NCI-H146 (cell line): ENCODE data around the gene ZBTB2.
"Not testable (repeated sequence)": the region's sequence is repeated elsewhere in the genome, so short reads cannot be mapped to it uniquely, and the experiment has no call there.

ENCODE experiments used
- DNase-seq: peaks from one replicate; lab custom pipeline; 2025; lab: John Stamatoyannopoulos, UW

Gene ZBTB2

GRCh38 chr6:151400473-151400872 lies 9.1 kb upstream of the ZBTB2 start:
- DNase-seq = no peak

GRCh38 chr6:151399679-151400078 lies 8.3 kb upstream of the ZBTB2 start:
- no peak for DNase-seq

- DNase-seq = no peak
Measured at GRCh38 chr6:151393410-151393809, 2.1 kb upstream of the ZBTB2 start.

- DNase-seq = no peak
Measured at GRCh38 chr6:151392427-151392826, 1.1 kb upstream of the ZBTB2 start.

- peak; percentile 85 for DNase-seq
Measured at GRCh38 chr6:151390851-151391470, 398 bp downstream of the ZBTB2 start.

- DNase-seq = peak; percentile 100
Measured at GRCh38 chr6:151390276-151390850, 996 bp downstream of the ZBTB2 start.

GRCh38 chr6:151389618-151390275 lies 1.6 kb downstream of the ZBTB2 start:
- peak; percentile 89 for DNase-seq

- no peak for DNase-seq
Measured at GRCh38 chr6:151388997-151389617, 2.3 kb downstream of the ZBTB2 start.

- DNase-seq = no peak
Measured at GRCh38 chr6:151388236-151388635, 3.1 kb downstream of the ZBTB2 start.

- no peak for DNase-seq
Measured at GRCh38 chr6:151387175-151387970, 4.0 kb downstream of the ZBTB2 start.

GRCh38 chr6:151385177-151385576 lies 6.2 kb downstream of the ZBTB2 start:
- no peak for DNase-seq

GRCh38 chr6:151384151-151384550 lies 7.2 kb downstream of the ZBTB2 start:
- DNase-seq = no peak

- DNase-seq = not testable (repeated sequence)
Measured at GRCh38 chr6:151382631-151383030, 8.7 kb downstream of the ZBTB2 start.

GRCh38 chr6:151381722-151382121 lies 9.6 kb downstream of the ZBTB2 start:
- no peak for DNase-seq

GRCh38 chr6:151380848-151381205 lies 10.5 kb downstream of the ZBTB2 start:
- DNase-seq = no peak

GRCh38 chr6:151379933-151380847 lies 11.2 kb downstream of the ZBTB2 start:
- DNase-seq = no peak

GRCh38 chr6:151377095-151377494 lies 14.3 kb downstream of the ZBTB2 start:
- no peak for DNase-seq

GRCh38 chr6:151376440-151376839 lies 14.9 kb downstream of the ZBTB2 start:
- no peak for DNase-seq

- no peak for DNase-seq
Measured at GRCh38 chr6:151375833-151376232, 15.5 kb downstream of the ZBTB2 start.

- peak; percentile 74 for DNase-seq
Measured at GRCh38 chr6:151374036-151374683, 17.2 kb downstream of the ZBTB2 start.

- DNase-seq = no peak
Measured at GRCh38 chr6:151372164-151372563, 19.2 kb downstream of the ZBTB2 start.
